Myocyte (in vitro differentiated cells): Measurements from ENCODE around the gene PPP2R2C. TPM values are rescaled to one million over a fixed set of nuclear protein-coding genes. Genes with fewer than 3 reads are reported as not detected.
A peak's percentile ranks its signal among the peaks of the same experiment; 100 is the strongest.

ENCODE experiments used
- DNase-seq: peaks from one replicate; pipeline ENCODE4 v3.0.0-alpha.2; 2012; ENCODE audit warnings: low read depth
- total RNA-seq: library from RNA; depleted of rRNA; stranded (reverse); fragments of >200 nt; gene quantifications from 2 replicates; pipeline ENCODE4 v1.2.3, GENCODE V29; 2014

Gene PPP2R2C
- total RNA-seq, 1 donor from 2014 or later = 0.29 TPM

- no peak for DNase-seq
Observed at GRCh38 chr4:6494431-6495295, 22.2 kb upstream of the PPP2R2C start.

GRCh38 chr4:6493658-6494304 lies 21.4 kb upstream of the PPP2R2C start:
- peak; percentile 14 for DNase-seq

- DNase-seq = no peak
Observed at GRCh38 chr4:6492861-6493657, 20.6 kb upstream of the PPP2R2C start.

- no peak for DNase-seq
Observed at GRCh38 chr4:6492027-6492590, 19.7 kb upstream of the PPP2R2C start.

- DNase-seq = no peak
Observed at GRCh38 chr4:6491235-6491634, 18.8 kb upstream of the PPP2R2C start.

- DNase-seq = no peak
Observed at GRCh38 chr4:6489927-6490326, 17.5 kb upstream of the PPP2R2C start.

- no peak for DNase-seq
Observed at GRCh38 chr4:6487466-6487865, 15.1 kb upstream of the PPP2R2C start.

- no peak for DNase-seq
Observed at GRCh38 chr4:6480534-6481088, 8.2 kb upstream of the PPP2R2C start.

GRCh38 chr4:6478546-6479220 lies 6.3 kb upstream of the PPP2R2C start:
- DNase-seq = no peak

GRCh38 chr4:6476893-6477292 lies 4.5 kb upstream of the PPP2R2C start:
- DNase-seq = no peak

- no peak for DNase-seq
Observed at GRCh38 chr4:6475492-6476020, 3.1 kb upstream of the PPP2R2C start.

GRCh38 chr4:6474705-6475457 lies 2.5 kb upstream of the PPP2R2C start:
- no peak for DNase-seq

GRCh38 chr4:6474053-6474568 lies 1.7 kb upstream of the PPP2R2C start:
- DNase-seq = peak; percentile 5

- DNase-seq = no peak
Observed at GRCh38 chr4:6473264-6474052, 1.0 kb upstream of the PPP2R2C start.

- no peak for DNase-seq
Observed at GRCh38 chr4:6472008-6472386, 417 bp downstream of the PPP2R2C start.

- DNase-seq = peak; percentile 3
Observed at GRCh38 chr4:6471307-6472007, 957 bp downstream of the PPP2R2C start.

- peak; percentile 21 for DNase-seq
Observed at GRCh38 chr4:6470502-6471306, 1.7 kb downstream of the PPP2R2C start.
